ENCODE data around the gene FGA.
A peak's percentile ranks its signal among the peaks of the same experiment; 100 is the strongest.

The FGA gene

GRCh38 chr4:154590329-154591006 lies at the start of gene FGA:
Gene FGA, minus strand, starts transcription at chr4:154590742. Its CDS starts 55 bp downstream, at chr4:154590687.
- no peak for DNase-seq (ENCODE audit: low read depth)

- DNase-seq (ENCODE audit: low read depth): no peak
Measured at GRCh38 chr4:154634058-154634457, 43.5 kb upstream of the FGA start.

GRCh38 chr4:154631828-154632227 lies 41.3 kb upstream of the FGA start:
- no peak for DNase-seq (ENCODE audit: low read depth)

GRCh38 chr4:154630324-154630723 lies 39.8 kb upstream of the FGA start:
- DNase-seq (ENCODE audit: low read depth): no peak

- peak; percentile 24 for DNase-seq (ENCODE audit: low read depth)
Measured at GRCh38 chr4:154626793-154627484, 36.4 kb upstream of the FGA start.

GRCh38 chr4:154625971-154626370 lies 35.4 kb upstream of the FGA start:
- no peak for DNase-seq (ENCODE audit: low read depth)

- DNase-seq (ENCODE audit: low read depth): no peak
Measured at GRCh38 chr4:154623995-154624394, 33.5 kb upstream of the FGA start.

- DNase-seq (ENCODE audit: low read depth): no peak
Measured at GRCh38 chr4:154623436-154623835, 32.9 kb upstream of the FGA start.

- DNase-seq (ENCODE audit: low read depth): no peak
Measured at GRCh38 chr4:154622598-154622997, 32.1 kb upstream of the FGA start.

GRCh38 chr4:154620111-154620510 lies 29.6 kb upstream of the FGA start:
- no peak for DNase-seq (ENCODE audit: low read depth)

- no peak for DNase-seq (ENCODE audit: low read depth)
Measured at GRCh38 chr4:154618708-154619315, 28.3 kb upstream of the FGA start.

GRCh38 chr4:154617820-154618317 lies 27.3 kb upstream of the FGA start:
- DNase-seq (ENCODE audit: low read depth): no peak

GRCh38 chr4:154616731-154617130 lies 26.2 kb upstream of the FGA start:
- DNase-seq (ENCODE audit: low read depth): no peak

- no peak for DNase-seq (ENCODE audit: low read depth)
Measured at GRCh38 chr4:154616287-154616686, 25.7 kb upstream of the FGA start.

GRCh38 chr4:154615211-154615610 lies 24.7 kb upstream of the FGA start:
- DNase-seq (ENCODE audit: low read depth): no peak

GRCh38 chr4:154614306-154614705 lies 23.8 kb upstream of the FGA start:
- DNase-seq (ENCODE audit: low read depth): no peak

GRCh38 chr4:154612472-154613414 lies 22.2 kb upstream of the FGA start, which contains the start of gene FGG:
Gene FGG, minus strand, starts transcription at chr4:154612656. Its CDS starts 47 bp downstream, at chr4:154612609.
- DNase-seq (ENCODE audit: low read depth): no peak

GRCh38 chr4:154611833-154612232 lies 21.3 kb upstream of the FGA start:
- DNase-seq (ENCODE audit: low read depth): no peak

- DNase-seq (ENCODE audit: low read depth): no peak
Measured at GRCh38 chr4:154610582-154610981, 20.0 kb upstream of the FGA start.

- DNase-seq (ENCODE audit: low read depth): no peak
Measured at GRCh38 chr4:154609532-154609931, 19.0 kb upstream of the FGA start.

GRCh38 chr4:154608361-154609252 lies 18.1 kb upstream of the FGA start:
- DNase-seq (ENCODE audit: low read depth): no peak

Measured in activated T-helper 9 cell treated with anti-CD3 and anti-CD28 coated beads, Interleukin-2, amount 50 U/mL, for 16 hours (primary cell).